Activated T-helper 2 cell treated with anti-CD3 and anti-CD28 coated beads, Interferon-gamma antibody, Interleukin-2, Interleukin-4, amounts not matched to agents 10 μg/mL and 5 μg/mL and 100 μg/mL, durations not matched to agents 14 hours and 24 hours and 36 hours (primary cell): ENCODE measurements around the gene FBXL13. TPM values are rescaled to one million over a fixed set of nuclear protein-coding genes. Genes with fewer than 3 reads are reported as not detected.
"Not testable (repeated sequence)": the region's sequence is repeated elsewhere in the genome, so short reads cannot be mapped to it uniquely, and the experiment has no call there.

Experiments
- DNase-seq: peaks from one replicate; pipeline ENCODE4 v3.0.0; 2021; ENCODE audit warnings: low spot score
- H3K27ac Mint-ChIP-seq: one replicate; pipeline ENCODE4 v1.8.0; 2021; ENCODE audit warnings: mixed read lengths
- H3K27me3 Mint-ChIP-seq: one replicate; pipeline ENCODE4 v1.8.0; 2021; ENCODE audit warnings: low read depth, mixed read lengths
- H3K36me3 Mint-ChIP-seq: one replicate; pipeline ENCODE4 v1.8.0; 2021; ENCODE audit warnings: low read depth, mixed read lengths
- H3K4me1 Mint-ChIP-seq: one replicate; pipeline ENCODE4 v1.8.0; 2021; ENCODE audit warnings: low read depth, mixed read lengths
- H3K4me3 Mint-ChIP-seq: one replicate; pipeline ENCODE4 v1.8.0; 2021; ENCODE audit warnings: low read depth, mild to moderate bottlenecking, moderate library complexity, mixed read lengths
- H3K9me3 Mint-ChIP-seq: one replicate; pipeline ENCODE4 v1.8.0; 2021; ENCODE audit warnings: mixed read lengths
- intact Hi-C: fragments of 100-400 bp; cut with micrococcal nuclease; formaldehyde crosslinking; loops from one replicate; pipeline ENCODE4 v1.15.1; 2023
- total RNA-seq: library from RNA; stranded (reverse); gene quantifications from 2 replicates; pipeline ENCODE4 v1.2.3, GENCODE V29; 2022

Gene FBXL13
- total RNA-seq, 1 donor from 2014 or later = 0.41 TPM

DNA sequence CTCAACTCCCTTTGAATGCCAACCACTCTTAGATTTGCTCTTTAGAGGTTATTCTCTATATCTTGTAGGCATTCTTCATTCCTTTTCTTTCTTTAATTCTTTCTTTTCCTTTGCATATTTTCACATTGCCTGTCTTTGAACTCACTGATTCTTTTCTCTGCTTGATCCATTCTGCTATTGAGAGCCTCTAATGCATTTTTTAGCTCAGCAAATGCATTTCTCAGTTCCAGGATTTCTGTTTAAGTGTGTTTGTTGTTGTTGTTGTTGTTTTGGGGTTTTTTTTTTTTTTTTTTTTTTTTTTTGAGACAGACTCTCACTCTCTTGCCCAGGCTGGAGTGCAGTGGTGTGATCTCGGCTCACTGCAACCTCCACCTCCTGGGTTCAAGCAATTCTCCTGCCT is 71.6 kb downstream of the FBXL13 start:
- H3K4me3 Mint-ChIP-seq = no peak overlapping the region
- no peaks in the 10 kb centered on the region for H3K27me3 Mint-ChIP-seq
- intact Hi-C loops = no loop called here
- DNase-seq = no peak
- H3K4me1 Mint-ChIP-seq = no peaks in the 10 kb centered on the region
- no peaks in the 10 kb centered on the region for H3K36me3 Mint-ChIP-seq
- H3K27ac Mint-ChIP-seq = no peak overlapping the region
- H3K9me3 Mint-ChIP-seq = peaks cover 26% of the 10 kb centered on the region

- Mint-ChIP-seq H3K36me3 (no peaks in the 10 kb centered on the region), H3K4me1 (no peaks in the 10 kb centered on the region), H3K9me3 (peaks cover 26% of the 10 kb centered on the region), H3K27ac (no peak overlapping the region), H3K27me3 (no peaks in the 10 kb centered on the region), H3K4me3 (no peak overlapping the region)
- intact Hi-C loops = no loop called here
- DNase-seq = no peak
Measured at GRCh38 chr7:103001210-103001609, 73.4 kb downstream of the FBXL13 start.

GRCh38 chr7:102996957-102997356 is 77.6 kb downstream of the FBXL13 start:
- H3K36me3 Mint-ChIP-seq = no peaks in the 10 kb centered on the region
- no peak overlapping the region for H3K4me3 Mint-ChIP-seq
- H3K27ac Mint-ChIP-seq = no peak overlapping the region
- intact Hi-C loops = no loop called here
- peaks cover 5% of the 10 kb centered on the region for H3K9me3 Mint-ChIP-seq
- no peak for DNase-seq
- peaks cover 4% of the 10 kb centered on the region for H3K4me1 Mint-ChIP-seq
- no peaks in the 10 kb centered on the region for H3K27me3 Mint-ChIP-seq

DNA sequence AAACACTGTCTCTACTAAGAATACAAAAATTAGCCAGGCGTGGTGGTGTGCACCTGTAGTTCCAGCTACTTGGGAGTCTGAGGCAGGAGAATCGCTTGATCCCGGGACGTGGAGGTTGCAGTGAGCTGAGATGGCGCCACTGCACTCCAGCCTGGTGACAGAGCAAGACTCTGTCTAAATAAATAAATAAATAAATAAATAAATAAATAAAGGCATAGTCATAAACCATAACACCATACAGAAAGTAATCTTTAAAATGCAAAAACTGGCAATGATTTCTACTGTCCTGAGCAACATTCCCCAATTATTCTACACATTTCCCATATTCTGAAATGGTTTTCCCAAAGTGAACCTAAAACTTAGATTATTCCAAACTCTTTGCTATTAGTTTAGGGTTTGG is 79.0 kb downstream of the FBXL13 start:
- H3K27ac Mint-ChIP-seq, H3K27me3 Mint-ChIP-seq, intact Hi-C loops, H3K4me1 Mint-ChIP-seq, DNase-seq, H3K36me3 Mint-ChIP-seq, H3K9me3 Mint-ChIP-seq, H3K4me3 Mint-ChIP-seq: not testable (repeated sequence)

- Mint-ChIP-seq H3K4me3 (no peak overlapping the region), H3K36me3 (no peaks in the 10 kb centered on the region), H3K27ac (no peak overlapping the region), H3K4me1 (peaks cover 4% of the 10 kb centered on the region), H3K9me3 (no peaks in the 10 kb centered on the region), H3K27me3 (no peaks in the 10 kb centered on the region)
- no peak for DNase-seq
- intact Hi-C loops = no loop called here
Measured at GRCh38 chr7:102994567-102994966, 80.0 kb downstream of the FBXL13 start.

- DNase-seq = no peak
- no peaks in the 10 kb centered on the region for H3K27me3 Mint-ChIP-seq
- no peak overlapping the region for H3K27ac Mint-ChIP-seq
- H3K4me3 Mint-ChIP-seq = no peak overlapping the region
- H3K4me1 Mint-ChIP-seq = peaks cover 4% of the 10 kb centered on the region
- intact Hi-C loops = no loop called here
- H3K36me3 Mint-ChIP-seq = no peaks in the 10 kb centered on the region
- H3K9me3 Mint-ChIP-seq = no peaks in the 10 kb centered on the region
Measured at GRCh38 chr7:102993718-102994029, 80.9 kb downstream of the FBXL13 start.

GRCh38 chr7:102992938-102993717 is 81.5 kb downstream of the FBXL13 start:
- no peaks in the 10 kb centered on the region for H3K27me3 Mint-ChIP-seq
- no peaks in the 10 kb centered on the region for H3K36me3 Mint-ChIP-seq
- intact Hi-C loops = no loop called here
- H3K4me3 Mint-ChIP-seq = no peak overlapping the region
- H3K27ac Mint-ChIP-seq = no peak overlapping the region
- DNase-seq = no peak
- H3K9me3 Mint-ChIP-seq = no peaks in the 10 kb centered on the region
- peaks cover 4% of the 10 kb centered on the region for H3K4me1 Mint-ChIP-seq

- intact Hi-C loops = no loop called here
- H3K4me3 Mint-ChIP-seq = no peak overlapping the region
- H3K27me3 Mint-ChIP-seq = no peaks in the 10 kb centered on the region
- no peak for DNase-seq
- H3K9me3 Mint-ChIP-seq = no peaks in the 10 kb centered on the region
- no peaks in the 10 kb centered on the region for H3K36me3 Mint-ChIP-seq
- H3K27ac Mint-ChIP-seq = no peak overlapping the region
- peaks cover 4% of the 10 kb centered on the region for H3K4me1 Mint-ChIP-seq
Measured at GRCh38 chr7:102992509-102992937, 82.1 kb downstream of the FBXL13 start.

- H3K4me1 Mint-ChIP-seq = peaks cover 4% of the 10 kb centered on the region
- H3K27me3 Mint-ChIP-seq = no peaks in the 10 kb centered on the region
- H3K27ac Mint-ChIP-seq = no peak overlapping the region
- H3K9me3 Mint-ChIP-seq = no peaks in the 10 kb centered on the region
- H3K36me3 Mint-ChIP-seq = no peaks in the 10 kb centered on the region
- intact Hi-C loops = no loop called here
- no peak for DNase-seq
- no peak overlapping the region for H3K4me3 Mint-ChIP-seq
Measured at GRCh38 chr7:102991540-102992214, 82.9 kb downstream of the FBXL13 start.

DNA sequence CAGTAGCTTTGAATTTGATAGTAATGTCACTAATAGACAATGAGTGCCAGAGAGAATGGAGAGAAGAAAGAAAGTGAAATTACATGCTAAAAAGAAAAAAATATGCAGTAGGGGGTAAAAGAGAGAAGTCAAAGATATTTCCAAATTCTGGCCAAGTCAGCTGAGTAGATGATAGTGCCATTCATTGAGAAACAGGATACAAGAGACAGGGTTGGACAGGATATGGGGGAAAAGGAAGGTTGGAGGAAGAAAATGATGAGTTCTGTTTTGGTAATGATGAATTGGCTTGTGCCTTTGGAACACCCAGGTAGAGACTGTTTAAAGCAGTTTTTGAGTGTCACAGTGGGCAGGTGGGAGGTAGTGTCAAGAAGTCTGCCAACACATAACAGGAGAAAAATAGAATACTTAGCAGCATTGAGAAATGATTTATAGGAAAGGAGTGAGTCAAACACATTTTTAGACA is 83.5 kb downstream of the FBXL13 start:
- no peak overlapping the region for H3K4me3 Mint-ChIP-seq
- intact Hi-C loops = no loop called here

DNA sequence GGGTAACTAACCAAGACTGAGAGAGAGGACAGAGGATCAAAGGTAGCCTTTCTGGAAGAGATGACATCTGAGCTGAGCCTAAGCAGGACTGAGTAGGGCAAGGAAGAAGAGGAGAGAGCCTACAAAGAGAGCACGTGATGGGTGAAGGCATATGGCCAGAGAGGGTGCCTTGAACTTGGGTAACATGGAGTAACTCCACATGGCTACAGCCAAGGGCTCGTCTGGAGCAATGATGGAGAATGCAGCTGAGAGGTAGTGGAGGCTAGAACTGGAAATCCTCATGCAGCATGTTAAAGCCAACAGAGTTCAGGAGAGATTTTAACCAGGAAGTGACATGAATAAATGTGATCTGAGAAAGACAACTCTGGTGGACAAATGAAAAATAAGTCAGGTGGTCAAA is 84.0 kb downstream of the FBXL13 start:
- Mint-ChIP-seq H3K9me3 (no peaks in the 10 kb centered on the region), H3K27ac (no peak overlapping the region), H3K36me3 (no peaks in the 10 kb centered on the region), H3K4me3 (no peak overlapping the region), H3K27me3 (no peaks in the 10 kb centered on the region), H3K4me1 (peaks cover 4% of the 10 kb centered on the region)
- no peak for DNase-seq
- intact Hi-C loops = no loop called here

More for the DNA sequence above, 83.5 kb downstream of the FBXL13 start:
- Mint-ChIP-seq H3K4me1 (peaks cover 4% of the 10 kb centered on the region), H3K27ac (no peak overlapping the region), H3K9me3 (no peaks in the 10 kb centered on the region), H3K36me3 (no peaks in the 10 kb centered on the region), H3K27me3 (no peaks in the 10 kb centered on the region)
- DNase-seq = no peak

GRCh38 chr7:102988631-102989560 is 85.7 kb downstream of the FBXL13 start:
- Mint-ChIP-seq H3K4me3 (no peak overlapping the region), H3K36me3 (no peaks in the 10 kb centered on the region)

DNA sequence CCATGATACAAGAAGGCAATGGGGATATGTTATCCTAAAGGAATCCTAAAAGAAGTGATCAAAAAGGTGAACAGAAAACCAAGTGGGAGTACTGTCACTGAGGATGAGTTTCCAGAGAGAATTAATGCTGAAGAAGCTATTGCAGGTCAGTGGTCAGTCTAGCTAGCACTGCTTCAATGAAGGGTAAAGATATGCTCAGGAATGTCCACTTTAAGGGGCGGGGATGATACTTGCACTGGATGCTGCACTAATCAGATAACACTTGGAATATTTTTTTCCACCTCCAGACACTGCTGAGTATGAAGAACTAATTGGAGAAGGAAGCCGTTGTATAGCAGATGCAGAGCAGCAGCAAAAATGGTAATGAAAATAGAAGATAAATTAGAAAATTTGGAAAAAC is 86.5 kb downstream of the FBXL13 start:
- H3K27ac Mint-ChIP-seq = no peak overlapping the region
- H3K9me3 Mint-ChIP-seq = no peaks in the 10 kb centered on the region
- no peaks in the 10 kb centered on the region for H3K36me3 Mint-ChIP-seq
- H3K4me1 Mint-ChIP-seq = peaks cover 2% of the 10 kb centered on the region
- intact Hi-C loops = no loop called here
- no peak for DNase-seq
- H3K4me3 Mint-ChIP-seq = no peak overlapping the region
- H3K27me3 Mint-ChIP-seq = no peaks in the 10 kb centered on the region

More at GRCh38 chr7:102988631-102989560, 85.7 kb downstream of the FBXL13 start:
- Mint-ChIP-seq H3K4me1 (peaks cover 4% of the 10 kb centered on the region), H3K27me3 (no peaks in the 10 kb centered on the region), H3K27ac (no peak overlapping the region), H3K9me3 (no peaks in the 10 kb centered on the region)
- DNase-seq = no peak
- intact Hi-C loops = no loop called here
